ENCODE results near the gene TIMM44. TPM values are rescaled to one million over a fixed set of nuclear protein-coding genes. Genes with fewer than 3 reads are reported as not detected.

Gene TIMM44
- total RNA-seq, 1 donor from 2014 or later = 75.4 TPM

DNA sequence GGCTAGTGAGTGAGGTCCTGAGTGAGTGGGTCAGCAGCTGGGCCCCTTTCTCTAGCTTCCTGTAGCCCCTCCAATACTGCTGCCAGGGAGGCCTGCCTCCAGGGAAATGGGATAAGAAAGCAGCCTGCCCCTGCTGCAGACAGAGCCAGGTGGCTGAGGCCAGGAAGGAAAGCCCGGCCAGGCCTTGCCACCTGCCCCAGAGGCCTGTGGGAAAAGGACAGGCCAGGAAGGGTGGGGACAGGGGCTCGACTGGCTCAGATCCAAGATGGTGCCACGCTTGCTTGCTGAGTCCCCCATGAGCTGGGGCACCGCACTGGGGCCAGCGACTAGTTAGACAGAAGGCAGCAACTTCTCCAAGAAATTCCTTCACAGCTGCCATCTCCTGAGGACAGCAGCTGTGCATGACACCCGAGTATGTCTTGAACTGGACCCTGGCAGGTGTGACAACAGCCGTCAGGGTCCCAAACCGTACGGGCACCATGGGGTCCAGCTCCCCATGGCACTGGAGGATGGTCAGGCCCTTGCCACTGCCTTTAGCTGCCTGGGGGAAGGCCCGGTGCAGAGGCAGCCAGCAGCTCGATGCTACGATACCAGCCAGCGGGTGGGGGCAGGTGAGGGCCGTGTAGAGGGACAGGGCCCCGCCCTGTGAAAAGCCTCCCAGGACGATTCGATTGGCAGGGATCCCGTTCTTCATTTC lies 64.2 kb downstream of the TIMM44 start:
- peaks cover 5% of the 10 kb centered on the region for H3K4me1 Mint-ChIP-seq (ENCODE audit: low read depth)
- H3K36me3 Mint-ChIP-seq (ENCODE audit: low read depth) = no peaks in the 10 kb centered on the region
- no peaks in the 10 kb centered on the region for H3K9me3 Mint-ChIP-seq (ENCODE audit: low read depth)
- no peak for DNase-seq (ENCODE audit: low spot score)
- no peak overlapping the region for H3K4me3 Mint-ChIP-seq (ENCODE audit: unreplicated experiment)
- no peak for TF ChIP-seq CTCF (IDR thresholded peaks at IDR 0.05)
- no peaks in the 10 kb centered on the region for H3K27me3 Mint-ChIP-seq (ENCODE audit: low read depth)
- H3K27ac Mint-ChIP-seq (ENCODE audit: unreplicated experiment) = no peak overlapping the region

GRCh38 chr19:7877249-7877836 lies 66.1 kb downstream of the TIMM44 start:
- no peak for DNase-seq (ENCODE audit: low spot score)
- no peak for TF ChIP-seq CTCF (IDR thresholded peaks at IDR 0.05)
- no peaks in the 10 kb centered on the region for H3K36me3 Mint-ChIP-seq (ENCODE audit: low read depth)
- H3K4me1 Mint-ChIP-seq (ENCODE audit: low read depth) = peaks cover 8% of the 10 kb centered on the region
- H3K27ac Mint-ChIP-seq (ENCODE audit: unreplicated experiment) = no peak overlapping the region
- H3K4me3 Mint-ChIP-seq (ENCODE audit: unreplicated experiment) = no peak overlapping the region
- H3K9me3 Mint-ChIP-seq (ENCODE audit: low read depth) = no peaks in the 10 kb centered on the region
- peaks cover 6% of the 10 kb centered on the region for H3K27me3 Mint-ChIP-seq (ENCODE audit: low read depth)

Other genes starting within 250 kb of the TIMM44 start
- not detected in 3 replicates for gene FCER2, start 241.5 kb downstream of the TIMM44 start, total RNA-seq
- not detected in 3 replicates for gene CLEC4G, start 211.6 kb downstream of the TIMM44 start, total RNA-seq
- not detected in 3 replicates for gene CD209, start 196.1 kb downstream of the TIMM44 start, total RNA-seq
- gene CLEC4M, start 180.4 kb downstream of the TIMM44 start, total RNA-seq = not detected in 3 replicates
- gene EVI5L, start 113.4 kb downstream of the TIMM44 start, total RNA-seq = 27.4 to 30.6 TPM (median 28.4 TPM) in 3 replicates
- gene PRR36, start 69.3 kb downstream of the TIMM44 start, total RNA-seq = 0.22 to 0.80 TPM (median 0.38 TPM) in 3 replicates
- 1.9 to 6.9 TPM (median 4.8 TPM) in 3 replicates for gene LRRC8E, start 55.2 kb downstream of the TIMM44 start, total RNA-seq
- 24.4 to 27.5 TPM (median 25.7 TPM) in 3 replicates for gene MAP2K7, start 39.8 kb downstream of the TIMM44 start, total RNA-seq
- 8.1 to 11.6 TPM (median 11.2 TPM) in 3 replicates for gene TGFBR3L, start 28.8 kb downstream of the TIMM44 start, total RNA-seq
- 17.1 to 27.9 TPM (median 26.4 TPM) in 3 replicates for gene SNAPC2, start 23.3 kb downstream of the TIMM44 start, total RNA-seq
- gene CTXN1, start 17.5 kb downstream of the TIMM44 start, total RNA-seq = 21.8 to 41.5 TPM (median 36.0 TPM) in 3 replicates
- gene ELAVL1, start 62.0 kb upstream of the TIMM44 start, total RNA-seq = 67.9 to 80.5 TPM (median 71.9 TPM) in 3 replicates
- gene CCL25, start 109.1 kb upstream of the TIMM44 start, total RNA-seq = not detected in 3 replicates
- gene FBN3, start 205.9 kb upstream of the TIMM44 start, total RNA-seq = 0.51 to 1.3 TPM (median 0.57 TPM) in 3 replicates